HepG2 (cell line): ENCODE data around the gene ERBB3. TPM values are rescaled to one million over a fixed set of nuclear protein-coding genes. Genes with fewer than 3 reads are reported as not detected.

ENCODE experiments used
- CEBPG ChIP-seq: IDR thresholded peaks from 2 replicates; pipeline ENCODE4 v1.6.1; 2016
- FOXO1 ChIP-seq: sonication (generic); formaldehyde crosslinking; IDR thresholded peaks from 2 replicates; pipeline ENCODE4 v1.4.0; 2020; ENCODE audit warnings: missing genetic modification reagents
- HDAC2 ChIP-seq: sonication (generic); formaldehyde crosslinking; IDR thresholded peaks from 2 replicates; pipeline ENCODE4 v1.4.0; 2020; ENCODE audit warnings: missing genetic modification reagents
- IRF2 ChIP-seq: IDR thresholded peaks from 2 replicates; pipeline ENCODE4 v1.6.1; 2018; ENCODE audit warnings: missing genetic modification reagents, missing compliant biosample characterization
- JUNB ChIP-seq: sonication (generic); formaldehyde crosslinking; IDR thresholded peaks from 2 replicates; pipeline ENCODE4 v1.8.0; 2022; ENCODE audit warnings: missing genetic modification reagents, mild to moderate bottlenecking, borderline replicate concordance
- MYNN ChIP-seq: sonication (generic); formaldehyde crosslinking; IDR thresholded peaks from 2 replicates; pipeline ENCODE4 v1.4.0; 2020; ENCODE audit warnings: mild to moderate bottlenecking, low read depth, missing genetic modification reagents
- NBN ChIP-seq: fragments of 450-650 bp; conservative IDR thresholded peaks from 2 replicates; pipeline ENCODE4 v1.6.1; 2017
- NFKB2 ChIP-seq: sonication (generic); formaldehyde crosslinking; IDR thresholded peaks from 2 replicates; pipeline ENCODE4 v1.4.0; 2020; ENCODE audit warnings: missing genetic modification reagents, borderline replicate concordance
- SIN3A ChIP-seq: IDR thresholded peaks from 2 replicates; pipeline ENCODE4 v1.6.1; 2011; ENCODE audit warnings: low read depth, mild to moderate bottlenecking, control low read depth, low read length, borderline replicate concordance
- SRSF4 ChIP-seq: fragments of 200-400 bp; formaldehyde crosslinking; IDR thresholded peaks from one replicate; pipeline ENCODE4 v1.6.1; 2018; ENCODE audit warnings: mild to moderate bottlenecking, low read depth, low read length, moderate library complexity; ENCODE audit not compliant: poor library complexity, severe bottlenecking
- STAG1 ChIP-seq: sonication (generic); formaldehyde crosslinking; IDR thresholded peaks from 2 replicates; pipeline ENCODE4 v1.4.0; 2020; ENCODE audit warnings: missing genetic modification reagents
- TBP ChIP-seq: sonication (generic); formaldehyde crosslinking; IDR thresholded peaks from 2 replicates; pipeline ENCODE4 v1.5.0; 2020; ENCODE audit warnings: missing genetic modification reagents
- TCF12 ChIP-seq, 2 experiments: fragments of 450-650 bp in 1 of 2; sonication (generic) in 1 of 2; formaldehyde crosslinking in 1 of 2; IDR thresholded peaks; 2 replicates each; pipeline versions ENCODE4 v1.6.1 to v1.8.0; 2017 to 2022; ENCODE audit warnings: antibody characterized with exemption in 1 of 2, mild to moderate bottlenecking in 1 of 2, missing genetic modification reagents in 1 of 2, moderate library complexity in 1 of 2
- XBP1 ChIP-seq: sonication (generic); formaldehyde crosslinking; IDR thresholded peaks from 2 replicates; pipeline ENCODE4 v1.5.0; 2020; ENCODE audit warnings: missing genetic modification reagents
- ZNF143 ChIP-seq: sonication (generic); formaldehyde crosslinking; IDR thresholded peaks from 2 replicates; pipeline ENCODE4 v1.4.0; 2020; ENCODE audit warnings: missing genetic modification reagents
- ZNF44 ChIP-seq: sonication (generic); formaldehyde crosslinking; IDR thresholded peaks from 2 replicates; pipeline ENCODE4 v1.5.1; 2020; ENCODE audit warnings: mild to moderate bottlenecking, missing genetic modification reagents
- ZNF674 ChIP-seq: sonication (generic); formaldehyde crosslinking; IDR thresholded peaks from 2 replicates; pipeline ENCODE4 v1.5.0; 2020; ENCODE audit warnings: low read depth, mild to moderate bottlenecking, missing genetic modification reagents
- ZSCAN9 ChIP-seq: IDR thresholded peaks from 2 replicates; pipeline ENCODE4 v1.6.1; 2016; ENCODE audit warnings: borderline replicate concordance
- polyA plus RNA-seq, 8 experiments: library from polyadenylated mRNA; depleted of rRNA in 3 of 8; stranded (reverse) in 7 of 8; unstranded in 1 of 8; fragments of >200 nt; fragmentation: Illumina TruSeq in 4 of 8; extraction: Trizol in 4 of 8; gene quantifications; 2 replicates each; pipeline versions ENCODE4 v1.2.1 to v1.2.3, GENCODE V29; 2011 to 2016; ENCODE audit warnings: low read depth in 4 of 8, missing spikeins in 1 of 8, mixed read lengths in 1 of 8; ENCODE audit not compliant: insufficient read depth in 1 of 8
- total RNA-seq, 5 experiments: library from RNA; depleted of rRNA; stranded (reverse); fragments of >200 nt; fragmentation: Illumina TruSeq; extraction: Trizol; gene quantifications; 2 replicates each; pipeline ENCODE4 v1.2.3, GENCODE V29; 2016; ENCODE audit warnings: low read depth in 1 of 5
- TF ChIP-seq, protein P1 (sequence below): sonication (generic); formaldehyde crosslinking; IDR thresholded peaks from 2 replicates; pipeline ENCODE4 v1.4.0; 2020; ENCODE audit warnings: missing genetic modification reagents, low read depth, mild to moderate bottlenecking, borderline replicate concordance
- TF ChIP-seq, protein P2 (sequence below): sonication (generic); formaldehyde crosslinking; IDR thresholded peaks from 2 replicates; pipeline ENCODE4 v1.4.0; 2020; ENCODE audit warnings: mild to moderate bottlenecking, missing genetic modification reagents
- TF ChIP-seq, protein P3 (sequence below): sonication (generic); formaldehyde crosslinking; IDR thresholded peaks from 2 replicates; pipeline ENCODE4 v1.4.0; 2020; ENCODE audit warnings: missing genetic modification reagents, mild to moderate bottlenecking, borderline replicate concordance
- TF ChIP-seq, protein P4 (sequence below): sonication (generic); formaldehyde crosslinking; conservative IDR thresholded peaks from 2 replicates; pipeline ENCODE4 v1.8.0; 2022; ENCODE audit warnings: mild to moderate bottlenecking, moderate library complexity, missing genetic modification reagents
- TF ChIP-seq, protein P5 (sequence below): sonication (generic); formaldehyde crosslinking; IDR thresholded peaks from 2 replicates; pipeline ENCODE4 v1.5.0; 2020; ENCODE audit warnings: mild to moderate bottlenecking, missing genetic modification reagents

Gene ERBB3
- total and polyA plus RNA-seq, 2 of the 13 experiments (the other 11 are each of a cell fraction or from before 2014, with no cell fraction given) = 93.6 to 358 TPM

DNA sequence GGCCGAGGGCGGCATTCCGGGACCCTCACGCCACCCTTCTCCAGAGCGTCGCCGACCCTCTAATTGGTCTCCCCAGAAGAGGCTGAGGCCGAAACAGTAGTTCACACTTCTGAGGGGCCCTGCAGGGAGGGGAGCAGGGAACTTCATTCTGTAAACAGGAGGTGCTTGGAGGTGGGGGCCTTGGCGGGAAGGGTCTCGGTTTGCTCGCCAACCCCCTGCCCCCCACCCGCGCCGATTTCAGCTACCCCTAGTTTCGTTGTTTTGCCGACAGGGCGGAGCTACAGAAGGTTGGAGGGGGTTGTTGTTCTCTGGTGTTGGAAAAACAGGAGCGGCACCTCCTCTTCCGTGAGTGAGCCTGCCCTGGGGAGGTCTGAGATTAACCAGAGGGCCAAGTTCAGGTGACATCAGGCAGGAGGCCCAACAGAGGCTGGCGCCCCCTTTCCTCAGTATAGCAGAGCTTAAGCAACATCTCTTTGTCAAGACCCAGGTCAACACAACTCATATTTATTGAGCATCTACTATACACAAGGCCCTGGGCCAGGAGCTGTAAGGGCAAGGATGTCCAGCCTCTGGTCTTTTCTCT is 682 bp downstream of the ERBB3 start (continued):
- TF ChIP-seq, protein P1, sequence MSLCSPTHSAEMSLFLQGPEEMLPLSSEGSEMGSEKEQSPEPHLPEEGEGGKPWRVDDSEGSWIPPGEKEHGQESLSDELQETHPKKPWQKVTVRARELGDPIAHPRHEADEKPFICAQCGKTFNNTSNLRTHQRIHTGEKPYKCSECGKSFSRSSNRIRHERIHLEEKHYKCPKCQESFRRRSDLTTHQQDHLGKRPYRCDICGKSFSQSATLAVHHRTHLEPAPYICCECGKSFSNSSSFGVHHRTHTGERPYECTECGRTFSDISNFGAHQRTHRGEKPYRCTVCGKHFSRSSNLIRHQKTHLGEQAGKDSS (CRISPR knock-in tag) = no peak
- no peak for TF ChIP-seq NBN
- TF ChIP-seq ZNF44 = no peak
- no peak for TF ChIP-seq ZNF674 (CRISPR knock-in tag)
- TF ChIP-seq SRSF4 = no peak
- TF ChIP-seq, protein P2, sequence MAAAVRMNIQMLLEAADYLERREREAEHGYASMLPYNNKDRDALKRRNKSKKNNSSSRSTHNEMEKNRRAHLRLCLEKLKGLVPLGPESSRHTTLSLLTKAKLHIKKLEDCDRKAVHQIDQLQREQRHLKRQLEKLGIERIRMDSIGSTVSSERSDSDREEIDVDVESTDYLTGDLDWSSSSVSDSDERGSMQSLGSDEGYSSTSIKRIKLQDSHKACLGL (CRISPR knock-in tag) = no peak
- no peak; the same call in 1 of the 2 replicates for TF ChIP-seq ZSCAN9 (CRISPR knock-in tag)
- TF ChIP-seq IRF2 = no peak; the same call in 1 of the 2 replicates
- TF ChIP-seq, protein P3, sequence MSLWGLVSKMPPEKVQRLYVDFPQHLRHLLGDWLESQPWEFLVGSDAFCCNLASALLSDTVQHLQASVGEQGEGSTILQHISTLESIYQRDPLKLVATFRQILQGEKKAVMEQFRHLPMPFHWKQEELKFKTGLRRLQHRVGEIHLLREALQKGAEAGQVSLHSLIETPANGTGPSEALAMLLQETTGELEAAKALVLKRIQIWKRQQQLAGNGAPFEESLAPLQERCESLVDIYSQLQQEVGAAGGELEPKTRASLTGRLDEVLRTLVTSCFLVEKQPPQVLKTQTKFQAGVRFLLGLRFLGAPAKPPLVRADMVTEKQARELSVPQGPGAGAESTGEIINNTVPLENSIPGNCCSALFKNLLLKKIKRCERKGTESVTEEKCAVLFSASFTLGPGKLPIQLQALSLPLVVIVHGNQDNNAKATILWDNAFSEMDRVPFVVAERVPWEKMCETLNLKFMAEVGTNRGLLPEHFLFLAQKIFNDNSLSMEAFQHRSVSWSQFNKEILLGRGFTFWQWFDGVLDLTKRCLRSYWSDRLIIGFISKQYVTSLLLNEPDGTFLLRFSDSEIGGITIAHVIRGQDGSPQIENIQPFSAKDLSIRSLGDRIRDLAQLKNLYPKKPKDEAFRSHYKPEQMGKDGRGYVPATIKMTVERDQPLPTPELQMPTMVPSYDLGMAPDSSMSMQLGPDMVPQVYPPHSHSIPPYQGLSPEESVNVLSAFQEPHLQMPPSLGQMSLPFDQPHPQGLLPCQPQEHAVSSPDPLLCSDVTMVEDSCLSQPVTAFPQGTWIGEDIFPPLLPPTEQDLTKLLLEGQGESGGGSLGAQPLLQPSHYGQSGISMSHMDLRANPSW (CRISPR knock-in tag) = no peak
- TF ChIP-seq JUNB (CRISPR knock-in tag) = no peak
- no peak for TF ChIP-seq TCF12 (IDR thresholded peaks at IDR 0.05)
- TF ChIP-seq TCF12 (CRISPR knock-in tag; IDR thresholded peaks at IDR 0.05) = no peak; the same call in none of the 2 replicates
- TF ChIP-seq NFKB2 = no peak; the same call in 1 of the 2 replicates
- peak; percentile 59; the same call in 1 of the 2 replicates for TF ChIP-seq SIN3A
- no peak for TF ChIP-seq ZNF143 (CRISPR knock-in tag)
- TF ChIP-seq TBP = no peak
- TF ChIP-seq CEBPG (CRISPR knock-in tag) = peak; percentile 93
- 0 out of 2 replicates have a peak, but pooled peaks have one; percentile 5 for TF ChIP-seq STAG1 (CRISPR knock-in tag)
- TF ChIP-seq, protein P4, sequence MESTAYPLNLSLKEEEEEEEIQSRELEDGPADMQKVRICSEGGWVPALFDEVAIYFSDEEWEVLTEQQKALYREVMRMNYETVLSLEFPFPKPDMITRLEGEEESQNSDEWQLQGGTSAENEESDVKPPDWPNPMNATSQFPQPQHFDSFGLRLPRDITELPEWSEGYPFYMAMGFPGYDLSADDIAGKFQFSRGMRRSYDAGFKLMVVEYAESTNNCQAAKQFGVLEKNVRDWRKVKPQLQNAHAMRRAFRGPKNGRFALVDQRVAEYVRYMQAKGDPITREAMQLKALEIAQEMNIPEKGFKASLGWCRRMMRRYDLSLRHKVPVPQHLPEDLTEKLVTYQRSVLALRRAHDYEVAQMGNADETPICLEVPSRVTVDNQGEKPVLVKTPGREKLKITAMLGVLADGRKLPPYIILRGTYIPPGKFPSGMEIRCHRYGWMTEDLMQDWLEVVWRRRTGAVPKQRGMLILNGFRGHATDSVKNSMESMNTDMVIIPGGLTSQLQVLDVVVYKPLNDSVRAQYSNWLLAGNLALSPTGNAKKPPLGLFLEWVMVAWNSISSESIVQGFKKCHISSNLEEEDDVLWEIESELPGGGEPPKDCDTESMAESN (CRISPR knock-in tag) = no peak; the same call in 1 of the 2 replicates
- TF ChIP-seq XBP1 = no peak
- peak; percentile 78; the same call in 1 of the 2 replicates for TF ChIP-seq HDAC2 (CRISPR knock-in tag)
- no peak for TF ChIP-seq MYNN (CRISPR knock-in tag)
- TF ChIP-seq, protein P5, sequence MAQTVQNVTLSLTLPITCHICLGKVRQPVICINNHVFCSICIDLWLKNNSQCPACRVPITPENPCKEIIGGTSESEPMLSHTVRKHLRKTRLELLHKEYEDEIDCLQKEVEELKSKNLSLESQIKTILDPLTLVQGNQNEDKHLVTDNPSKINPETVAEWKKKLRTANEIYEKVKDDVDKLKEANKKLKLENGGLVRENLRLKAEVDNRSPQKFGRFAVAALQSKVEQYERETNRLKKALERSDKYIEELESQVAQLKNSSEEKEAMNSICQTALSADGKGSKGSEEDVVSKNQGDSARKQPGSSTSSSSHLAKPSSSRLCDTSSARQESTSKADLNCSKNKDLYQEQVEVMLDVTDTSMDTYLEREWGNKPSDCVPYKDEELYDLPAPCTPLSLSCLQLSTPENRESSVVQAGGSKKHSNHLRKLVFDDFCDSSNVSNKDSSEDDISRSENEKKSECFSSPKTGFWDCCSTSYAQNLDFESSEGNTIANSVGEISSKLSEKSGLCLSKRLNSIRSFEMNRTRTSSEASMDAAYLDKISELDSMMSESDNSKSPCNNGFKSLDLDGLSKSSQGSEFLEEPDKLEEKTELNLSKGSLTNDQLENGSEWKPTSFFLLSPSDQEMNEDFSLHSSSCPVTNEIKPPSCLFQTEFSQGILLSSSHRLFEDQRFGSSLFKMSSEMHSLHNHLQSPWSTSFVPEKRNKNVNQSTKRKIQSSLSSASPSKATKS (CRISPR knock-in tag) = no peak
- peak; percentile 83 for TF ChIP-seq FOXO1 (CRISPR knock-in tag)
